ENCODE results near the gene SPEM3. TPM values are rescaled to one million over a fixed set of nuclear protein-coding genes. Genes with fewer than 3 reads are reported as not detected.

SPEM3 gene
- total and polyA plus RNA-seq, 12 donors = not detected

DNA sequence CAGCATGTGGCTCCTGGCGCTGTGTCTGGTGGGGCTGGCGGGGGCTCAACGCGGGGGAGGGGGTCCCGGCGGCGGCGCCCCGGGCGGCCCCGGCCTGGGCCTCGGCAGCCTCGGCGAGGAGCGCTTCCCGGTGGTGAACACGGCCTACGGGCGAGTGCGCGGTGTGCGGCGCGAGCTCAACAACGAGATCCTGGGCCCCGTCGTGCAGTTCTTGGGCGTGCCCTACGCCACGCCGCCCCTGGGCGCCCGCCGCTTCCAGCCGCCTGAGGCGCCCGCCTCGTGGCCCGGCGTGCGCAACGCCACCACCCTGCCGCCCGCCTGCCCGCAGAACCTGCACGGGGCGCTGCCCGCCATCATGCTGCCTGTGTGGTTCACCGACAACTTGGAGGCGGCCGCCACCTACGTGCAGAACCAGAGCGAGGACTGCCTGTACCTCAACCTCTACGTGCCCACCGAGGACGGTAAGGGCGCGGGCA is 20.4 kb upstream of the SPEM3 start:
- Histone ChIP-seq H3K4me1 (replicated peaks in 1 of 2) (peaks cover 1 to 6% of the 10 kb centered on the region in 2 donors), H3K9me3 (replicated peaks in 1 of 3) (no peaks in the 10 kb centered on the region), H3K4me3 (no peak overlapping the region), H3K27ac (no peak overlapping the region), H3K36me3 (replicated peaks in 1 of 2) (no peaks in the 10 kb centered on the region), H3K27me3 (no peaks in the 10 kb centered on the region)
- intact Hi-C loops (cut with DNase I) = no loop called here
- no peak for DNase-seq
- 78 to 98% (median 85%) methylated on average over 24 to 58 of the region's 58 CpGs for whole genome bisulfite sequencing, 4 donors
- TF ChIP-seq, protein P1, sequence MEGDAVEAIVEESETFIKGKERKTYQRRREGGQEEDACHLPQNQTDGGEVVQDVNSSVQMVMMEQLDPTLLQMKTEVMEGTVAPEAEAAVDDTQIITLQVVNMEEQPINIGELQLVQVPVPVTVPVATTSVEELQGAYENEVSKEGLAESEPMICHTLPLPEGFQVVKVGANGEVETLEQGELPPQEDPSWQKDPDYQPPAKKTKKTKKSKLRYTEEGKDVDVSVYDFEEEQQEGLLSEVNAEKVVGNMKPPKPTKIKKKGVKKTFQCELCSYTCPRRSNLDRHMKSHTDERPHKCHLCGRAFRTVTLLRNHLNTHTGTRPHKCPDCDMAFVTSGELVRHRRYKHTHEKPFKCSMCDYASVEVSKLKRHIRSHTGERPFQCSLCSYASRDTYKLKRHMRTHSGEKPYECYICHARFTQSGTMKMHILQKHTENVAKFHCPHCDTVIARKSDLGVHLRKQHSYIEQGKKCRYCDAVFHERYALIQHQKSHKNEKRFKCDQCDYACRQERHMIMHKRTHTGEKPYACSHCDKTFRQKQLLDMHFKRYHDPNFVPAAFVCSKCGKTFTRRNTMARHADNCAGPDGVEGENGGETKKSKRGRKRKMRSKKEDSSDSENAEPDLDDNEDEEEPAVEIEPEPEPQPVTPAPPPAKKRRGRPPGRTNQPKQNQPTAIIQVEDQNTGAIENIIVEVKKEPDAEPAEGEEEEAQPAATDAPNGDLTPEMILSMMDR (IDR thresholded peaks at IDR 0.05) = no peak
- TF ChIP-seq POLR2A (IDR thresholded peaks at IDR 0.05) = no peak

DNA sequence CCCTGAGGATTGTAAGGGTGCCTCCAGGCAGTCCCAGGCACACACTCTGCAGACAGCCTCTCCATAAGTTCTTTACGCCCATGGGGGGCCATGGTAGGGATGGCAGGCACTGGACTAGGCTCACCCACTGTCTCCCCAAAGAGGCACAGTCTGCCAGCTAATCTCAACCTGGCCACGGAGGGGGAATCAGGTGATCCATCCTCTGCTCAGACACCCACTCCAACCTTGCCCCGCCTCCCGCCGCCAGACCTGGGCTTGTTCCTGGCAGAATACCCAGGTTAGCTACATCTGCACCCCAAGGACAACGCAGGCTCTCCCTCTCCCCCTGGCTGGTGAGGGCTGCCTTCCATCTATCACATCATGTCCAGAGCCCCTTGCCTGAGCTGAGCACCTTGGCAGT is 19.8 kb upstream of the SPEM3 start:
- WGBS, 4 donors = 81 to 85% (median 83%) methylated on average over 5 to 6 of the region's 6 CpGs
- intact Hi-C loops (cut with DNase I) = no loop called here
- Histone ChIP-seq H3K27me3 (no peaks in the 10 kb centered on the region), H3K4me3 (no peak overlapping the region), H3K4me1 (replicated peaks in 1 of 2) (peaks cover 0 to 6% of the 10 kb centered on the region in 2 donors), H3K36me3 (replicated peaks in 1 of 2) (no peaks in the 10 kb centered on the region), H3K9me3 (replicated peaks in 1 of 3) (no peaks in the 10 kb centered on the region), H3K27ac (no peak overlapping the region)
- DNase-seq = no peak
- TF ChIP-seq POLR2A (IDR thresholded peaks at IDR 0.05) = no peak
- TF ChIP-seq, protein P1 (IDR thresholded peaks at IDR 0.05) = no peak

DNA sequence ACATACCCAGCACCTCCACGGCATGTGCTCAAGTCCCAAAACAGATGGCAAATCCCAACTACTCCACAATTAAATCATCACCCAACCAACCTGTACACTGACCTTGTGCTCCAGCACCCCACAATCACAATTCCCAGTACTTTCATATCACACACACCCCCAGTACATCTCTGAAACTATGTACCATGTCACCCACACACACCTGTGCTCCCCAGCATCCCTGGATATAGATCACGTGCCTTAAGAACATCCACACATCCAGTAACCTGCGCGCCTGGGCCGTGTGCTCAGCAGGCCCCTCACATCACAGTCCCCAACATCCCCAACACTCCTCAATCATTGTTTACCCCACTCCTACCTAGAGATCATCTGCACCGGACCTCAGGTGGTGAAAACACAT is 18.9 kb upstream of the SPEM3 start:
- no peak for DNase-seq
- intact Hi-C loops (cut with DNase I) = no loop called here
- Histone ChIP-seq H3K36me3 (replicated peaks in 1 of 2) (no peaks in the 10 kb centered on the region), H3K27me3 (no peaks in the 10 kb centered on the region), H3K27ac (no peak overlapping the region), H3K4me1 (replicated peaks in 1 of 2) (peaks cover 0 to 6% of the 10 kb centered on the region in 2 donors), H3K4me3 (no peak overlapping the region), H3K9me3 (replicated peaks in 1 of 3) (no peaks in the 10 kb centered on the region)
- TF ChIP-seq, protein P1 (IDR thresholded peaks at IDR 0.05) = no peak
- TF ChIP-seq POLR2A (IDR thresholded peaks at IDR 0.05) = no peak
- WGBS, 4 donors = 93 to 95% (median 94%) methylated on average over 5 to 6 of the region's 6 CpGs

DNA sequence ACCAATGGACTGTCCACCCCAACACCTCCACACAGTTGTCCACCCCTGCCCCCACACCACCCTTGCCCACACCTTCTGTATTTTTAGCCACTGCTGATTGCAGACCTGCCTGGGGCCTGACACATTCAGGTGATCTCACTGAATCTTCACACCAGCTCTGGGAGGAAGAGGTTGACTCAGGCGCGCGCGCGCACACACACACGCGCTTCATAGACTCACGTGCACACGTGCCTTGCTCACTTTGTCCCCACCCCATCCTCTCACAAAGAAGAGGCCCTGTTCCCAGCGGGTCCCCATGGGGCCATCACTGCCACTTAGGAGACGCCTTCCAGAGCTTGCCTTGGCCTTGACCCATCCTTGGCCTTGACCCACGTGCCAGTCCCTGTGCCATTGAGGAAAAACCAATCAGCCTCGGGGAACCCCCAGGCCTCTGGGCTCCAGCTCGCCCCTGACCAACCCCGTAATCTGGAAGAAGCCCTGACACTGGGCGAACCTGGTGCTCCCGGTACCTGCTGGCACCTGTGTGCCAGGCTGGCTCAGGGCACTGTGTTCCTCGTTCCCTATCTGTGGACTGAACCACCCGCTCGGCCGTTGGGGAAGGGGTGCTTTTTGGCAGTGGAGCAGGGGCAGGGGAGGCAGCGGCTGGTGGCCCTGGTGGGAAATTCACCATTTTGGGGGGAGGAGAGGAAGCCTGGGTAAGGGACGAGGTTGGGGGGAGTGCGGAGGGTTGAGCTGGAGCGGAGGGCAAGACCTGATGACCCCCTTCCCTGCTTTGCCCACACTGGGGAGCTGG is 17.8 kb upstream of the SPEM3 start:
- DNase-seq = no peak
- Histone ChIP-seq H3K36me3 (replicated peaks in 1 of 2) (no peaks in the 10 kb centered on the region), H3K9me3 (replicated peaks in 1 of 3) (no peaks in the 10 kb centered on the region), H3K27ac (no peak overlapping the region), H3K27me3 (no peaks in the 10 kb centered on the region), H3K4me3 (no peak overlapping the region), H3K4me1 (replicated peaks in 1 of 2) (no peaks in the 10 kb centered on the region)
- intact Hi-C loops (cut with DNase I) = no loop called here
- TF ChIP-seq POLR2A (IDR thresholded peaks at IDR 0.05) = no peak
- TF ChIP-seq, protein P1 (IDR thresholded peaks at IDR 0.05) = no peak
- WGBS, 4 donors = 86 to 94% (median 90%) methylated on average over 17 to 25 of the region's 25 CpGs
